ENCODE measurements around the gene SLC39A11. TPM values are rescaled to one million over a fixed set of nuclear protein-coding genes. Genes with fewer than 3 reads are reported as not detected.

Gene SLC39A11
- total RNA-seq, 1 experiment from 2014 or later: 56.1 TPM

DNA sequence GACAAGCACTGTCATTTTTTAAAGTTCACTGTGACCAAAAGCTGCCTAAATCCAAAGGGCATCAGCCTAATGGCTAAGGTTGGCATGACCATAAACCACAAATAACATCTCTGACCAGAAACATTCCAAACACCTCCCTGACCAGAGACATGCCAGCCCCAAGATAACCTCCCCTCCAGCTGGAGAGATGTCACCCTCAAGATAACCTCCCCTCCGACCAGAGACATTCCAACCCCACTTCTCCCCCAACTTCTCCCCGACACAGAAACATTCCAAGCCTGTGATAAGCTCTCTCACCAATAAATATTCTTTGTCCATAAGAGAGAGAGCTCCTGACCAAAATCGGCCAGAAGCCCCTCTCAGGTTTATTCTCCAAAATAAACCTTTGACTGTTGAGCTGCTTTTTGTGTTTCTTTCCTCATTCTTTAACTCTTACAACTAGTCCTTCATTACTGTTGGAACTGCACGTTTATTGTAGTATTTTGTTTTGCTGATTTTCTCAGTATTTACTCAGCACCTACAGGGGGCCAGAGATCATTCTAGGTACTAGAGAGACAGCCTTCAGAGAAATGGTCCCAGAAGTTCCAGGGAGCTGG lies 325.6 kb downstream of the SLC39A11 start:
- no peak for DNase-seq (ENCODE audit: low read depth, low spot score)
- intact Hi-C loops (cut with micrococcal nuclease; ENCODE audit: unreplicated experiment): no loop called here
- ChIA-PET POLR2A (interaction anchor here (0.6 kb wide), 1 partner anchor 14 kb away, joined by 3 read pairs; no protein-coding TSS in a partner anchor), CTCF (no interaction called here)
- in situ Hi-C loops (cut with HindIII; ENCODE audit: low pct_unique_long_range_greater_than_20kb, low sequenced_read_pairs): no loop called here
- Histone ChIP-seq H3K4me1 (ENCODE audit: control insufficient read depth, insufficient read depth, low read length) (no peaks in the 10 kb centered on the region), H3K27ac (ENCODE audit: low read length) (no peak overlapping the region), H3K36me3 (ENCODE audit: control insufficient read depth, insufficient read depth, low read length) (no peaks in the 10 kb centered on the region), H3K27me3 (ENCODE audit: control insufficient read depth, insufficient read depth, low read length) (no peaks in the 10 kb centered on the region), H3K4me3 (ENCODE audit: low read depth in 2 of 2, low read length in 2 of 2) (no peak overlapping the region), H3K9me3 (ENCODE audit: control insufficient read depth, insufficient read depth, low read depth, low read length) (no peaks in the 10 kb centered on the region; the same call in 1 of the 2 replicates)
- no peak for ATAC-seq
- TF ChIP-seq POLR2AphosphoS5 (IDR thresholded peaks at IDR 0.05; ENCODE audit: low read depth, low read length) (no peak), TCF7L2 (IDR thresholded peaks at IDR 0.05; ENCODE audit: low read depth, low read length) (no peak), SIN3A (IDR thresholded peaks at IDR 0.05; ENCODE audit: borderline replicate concordance, insufficient read depth, low read depth, low read length) (no peak)
- TF ChIP-seq, protein P1, sequence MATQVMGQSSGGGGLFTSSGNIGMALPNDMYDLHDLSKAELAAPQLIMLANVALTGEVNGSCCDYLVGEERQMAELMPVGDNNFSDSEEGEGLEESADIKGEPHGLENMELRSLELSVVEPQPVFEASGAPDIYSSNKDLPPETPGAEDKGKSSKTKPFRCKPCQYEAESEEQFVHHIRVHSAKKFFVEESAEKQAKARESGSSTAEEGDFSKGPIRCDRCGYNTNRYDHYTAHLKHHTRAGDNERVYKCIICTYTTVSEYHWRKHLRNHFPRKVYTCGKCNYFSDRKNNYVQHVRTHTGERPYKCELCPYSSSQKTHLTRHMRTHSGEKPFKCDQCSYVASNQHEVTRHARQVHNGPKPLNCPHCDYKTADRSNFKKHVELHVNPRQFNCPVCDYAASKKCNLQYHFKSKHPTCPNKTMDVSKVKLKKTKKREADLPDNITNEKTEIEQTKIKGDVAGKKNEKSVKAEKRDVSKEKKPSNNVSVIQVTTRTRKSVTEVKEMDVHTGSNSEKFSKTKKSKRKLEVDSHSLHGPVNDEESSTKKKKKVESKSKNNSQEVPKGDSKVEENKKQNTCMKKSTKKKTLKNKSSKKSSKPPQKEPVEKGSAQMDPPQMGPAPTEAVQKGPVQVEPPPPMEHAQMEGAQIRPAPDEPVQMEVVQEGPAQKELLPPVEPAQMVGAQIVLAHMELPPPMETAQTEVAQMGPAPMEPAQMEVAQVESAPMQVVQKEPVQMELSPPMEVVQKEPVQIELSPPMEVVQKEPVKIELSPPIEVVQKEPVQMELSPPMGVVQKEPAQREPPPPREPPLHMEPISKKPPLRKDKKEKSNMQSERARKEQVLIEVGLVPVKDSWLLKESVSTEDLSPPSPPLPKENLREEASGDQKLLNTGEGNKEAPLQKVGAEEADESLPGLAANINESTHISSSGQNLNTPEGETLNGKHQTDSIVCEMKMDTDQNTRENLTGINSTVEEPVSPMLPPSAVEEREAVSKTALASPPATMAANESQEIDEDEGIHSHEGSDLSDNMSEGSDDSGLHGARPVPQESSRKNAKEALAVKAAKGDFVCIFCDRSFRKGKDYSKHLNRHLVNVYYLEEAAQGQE (IDR thresholded peaks at IDR 0.05; ENCODE audit: insufficient read depth in 1 of 2, low read depth in 2 of 2, low read length in 1 of 2): no peak
- TF ChIP-seq, protein P2, sequence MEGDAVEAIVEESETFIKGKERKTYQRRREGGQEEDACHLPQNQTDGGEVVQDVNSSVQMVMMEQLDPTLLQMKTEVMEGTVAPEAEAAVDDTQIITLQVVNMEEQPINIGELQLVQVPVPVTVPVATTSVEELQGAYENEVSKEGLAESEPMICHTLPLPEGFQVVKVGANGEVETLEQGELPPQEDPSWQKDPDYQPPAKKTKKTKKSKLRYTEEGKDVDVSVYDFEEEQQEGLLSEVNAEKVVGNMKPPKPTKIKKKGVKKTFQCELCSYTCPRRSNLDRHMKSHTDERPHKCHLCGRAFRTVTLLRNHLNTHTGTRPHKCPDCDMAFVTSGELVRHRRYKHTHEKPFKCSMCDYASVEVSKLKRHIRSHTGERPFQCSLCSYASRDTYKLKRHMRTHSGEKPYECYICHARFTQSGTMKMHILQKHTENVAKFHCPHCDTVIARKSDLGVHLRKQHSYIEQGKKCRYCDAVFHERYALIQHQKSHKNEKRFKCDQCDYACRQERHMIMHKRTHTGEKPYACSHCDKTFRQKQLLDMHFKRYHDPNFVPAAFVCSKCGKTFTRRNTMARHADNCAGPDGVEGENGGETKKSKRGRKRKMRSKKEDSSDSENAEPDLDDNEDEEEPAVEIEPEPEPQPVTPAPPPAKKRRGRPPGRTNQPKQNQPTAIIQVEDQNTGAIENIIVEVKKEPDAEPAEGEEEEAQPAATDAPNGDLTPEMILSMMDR (IDR thresholded peaks at IDR 0.05): no peak
- no TSS peak for BruUV-seq (replicated peaks)

DNA sequence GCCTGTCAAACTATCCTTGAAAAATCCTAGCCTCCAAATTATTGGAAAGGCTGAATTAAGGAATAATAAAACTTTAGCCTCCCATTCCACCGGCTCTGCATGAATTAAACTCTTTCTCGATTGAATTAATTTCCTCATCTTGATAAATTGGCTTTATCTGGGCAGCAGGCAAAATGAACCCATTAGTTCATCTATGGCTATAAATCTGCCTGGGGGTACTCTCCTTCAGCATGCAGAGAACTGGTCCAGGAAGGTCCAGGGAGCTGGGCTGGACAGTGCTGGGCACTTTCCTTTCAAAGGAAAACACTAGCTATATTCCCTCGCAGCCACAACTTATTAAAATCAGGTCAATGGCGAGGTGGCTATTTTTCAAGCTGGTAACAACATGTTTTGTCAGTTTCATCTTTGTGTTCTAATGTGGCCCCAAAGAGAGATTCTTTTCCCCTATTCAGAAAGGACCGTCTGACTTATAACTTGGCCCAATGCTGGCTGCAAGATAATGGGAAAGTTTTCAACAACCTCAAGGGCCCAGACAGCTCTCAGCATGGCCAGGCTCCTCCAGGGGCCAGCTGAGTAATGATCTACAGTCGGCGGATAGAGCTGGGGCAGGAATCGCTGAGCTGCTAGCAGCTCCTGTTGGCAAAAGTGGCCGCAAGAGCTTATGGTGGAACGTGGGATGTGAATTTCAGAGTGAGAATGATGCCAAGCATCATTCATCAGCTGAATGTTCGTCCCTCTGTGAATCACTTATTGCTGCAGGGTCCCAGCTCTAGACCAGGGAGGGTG lies 326.9 kb downstream of the SLC39A11 start:
- BruUV-seq (replicated peaks): no TSS peak
- Histone ChIP-seq H3K4me3 (ENCODE audit: low read depth in 2 of 2, low read length in 2 of 2) (no peak overlapping the region), H3K4me1 (ENCODE audit: control insufficient read depth, insufficient read depth, low read length) (no peaks in the 10 kb centered on the region), H3K9me3 (ENCODE audit: control insufficient read depth, insufficient read depth, low read depth, low read length) (no peaks in the 10 kb centered on the region; the same call in 1 of the 2 replicates), H3K27ac (ENCODE audit: low read length) (no peak overlapping the region), H3K36me3 (ENCODE audit: control insufficient read depth, insufficient read depth, low read length) (no peaks in the 10 kb centered on the region), H3K27me3 (ENCODE audit: control insufficient read depth, insufficient read depth, low read length) (no peaks in the 10 kb centered on the region)
- ATAC-seq (no peak), DNase-seq (ENCODE audit: low read depth, low spot score) (no peak)
- ChIA-PET CTCF (no interaction called here), POLR2A (no interaction called here)
- intact Hi-C loops (cut with micrococcal nuclease; ENCODE audit: unreplicated experiment): no loop called here
- TF ChIP-seq TCF7L2 (IDR thresholded peaks at IDR 0.05; ENCODE audit: low read depth, low read length): no peak
- TF ChIP-seq, protein P2 (IDR thresholded peaks at IDR 0.05): no peak
- no peak for TF ChIP-seq POLR2AphosphoS5 (IDR thresholded peaks at IDR 0.05; ENCODE audit: low read depth, low read length)
- no peak for TF ChIP-seq SIN3A (IDR thresholded peaks at IDR 0.05; ENCODE audit: borderline replicate concordance, insufficient read depth, low read depth, low read length)
- TF ChIP-seq, protein P1 (IDR thresholded peaks at IDR 0.05; ENCODE audit: insufficient read depth in 1 of 2, low read depth in 2 of 2, low read length in 1 of 2): no peak
- in situ Hi-C loops (cut with HindIII; ENCODE audit: low pct_unique_long_range_greater_than_20kb, low sequenced_read_pairs): no loop called here

Data from Panc1 (cell line).